ENCODE results near the gene DLX5. TPM values are rescaled to one million over a fixed set of nuclear protein-coding genes. Genes with fewer than 3 reads are reported as not detected.

The DLX5 gene
- polyA plus RNA-seq, 1 donor from 2014 or later = 44.6 TPM

DNA sequence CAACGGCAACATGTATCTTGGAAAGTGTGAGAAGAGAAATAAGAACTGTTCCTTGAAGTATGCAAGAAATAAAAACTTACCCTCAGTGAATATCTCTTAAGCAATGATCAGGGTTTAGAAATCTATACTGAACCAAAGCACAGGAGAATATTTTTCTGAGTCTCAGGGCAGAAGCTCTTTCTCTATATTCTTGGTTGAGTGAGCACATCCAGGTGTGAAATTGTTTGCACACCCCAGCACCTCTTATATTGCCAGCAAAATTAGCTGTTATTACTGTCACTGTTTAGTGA is 10.8 kb downstream of the DLX5 start:
- Histone ChIP-seq H3K36me3 (ENCODE audit: insufficient read depth, low read length) (peaks cover 11% of the 10 kb centered on the region), H3K9ac (ENCODE audit: low read length) (peak overlapping the region; percentile 99), H3F3A (ENCODE audit: insufficient read depth, low read length, poor library complexity, severe bottlenecking) (peaks cover 13% of the 10 kb centered on the region), H2AFZ (ENCODE audit: low read depth, low read length) (no peak overlapping the region), H4K20me1 (ENCODE audit: insufficient read depth) (no peaks in the 10 kb centered on the region), H3K4me3 (ENCODE audit: low read length) (peak overlapping the region; percentile 87), H3K79me2 (replicated peaks; ENCODE audit: insufficient read depth, low read length) (peaks cover 97% of the 10 kb centered on the region), H3K4me2 (ENCODE audit: low read length) (peak overlapping the region; percentile 81), H3K27ac (ENCODE audit: low read length) (peak overlapping the region; percentile 100), H3K27me3 (ENCODE audit: insufficient read depth, low read depth, low read length) (peaks cover 9% of the 10 kb centered on the region), H3K9me2 (ENCODE audit: insufficient read depth, low read length) (no peaks in the 10 kb centered on the region), H3K9me3 (ENCODE audit: low read length) (no peaks in the 10 kb centered on the region)
- TF ChIP-seq SMC3 (conservative IDR thresholded peaks at IDR 0.05; ENCODE audit: poor library complexity) (no peak), EZH2 (IDR thresholded peaks at IDR 0.05; ENCODE audit: borderline replicate concordance, insufficient read depth, low read length, poor library complexity, severe bottlenecking) (no peak), MXI1 (conservative IDR thresholded peaks at IDR 0.05; ENCODE audit: poor library complexity, severe bottlenecking) (no peak)
- TF ChIP-seq, protein P1, sequence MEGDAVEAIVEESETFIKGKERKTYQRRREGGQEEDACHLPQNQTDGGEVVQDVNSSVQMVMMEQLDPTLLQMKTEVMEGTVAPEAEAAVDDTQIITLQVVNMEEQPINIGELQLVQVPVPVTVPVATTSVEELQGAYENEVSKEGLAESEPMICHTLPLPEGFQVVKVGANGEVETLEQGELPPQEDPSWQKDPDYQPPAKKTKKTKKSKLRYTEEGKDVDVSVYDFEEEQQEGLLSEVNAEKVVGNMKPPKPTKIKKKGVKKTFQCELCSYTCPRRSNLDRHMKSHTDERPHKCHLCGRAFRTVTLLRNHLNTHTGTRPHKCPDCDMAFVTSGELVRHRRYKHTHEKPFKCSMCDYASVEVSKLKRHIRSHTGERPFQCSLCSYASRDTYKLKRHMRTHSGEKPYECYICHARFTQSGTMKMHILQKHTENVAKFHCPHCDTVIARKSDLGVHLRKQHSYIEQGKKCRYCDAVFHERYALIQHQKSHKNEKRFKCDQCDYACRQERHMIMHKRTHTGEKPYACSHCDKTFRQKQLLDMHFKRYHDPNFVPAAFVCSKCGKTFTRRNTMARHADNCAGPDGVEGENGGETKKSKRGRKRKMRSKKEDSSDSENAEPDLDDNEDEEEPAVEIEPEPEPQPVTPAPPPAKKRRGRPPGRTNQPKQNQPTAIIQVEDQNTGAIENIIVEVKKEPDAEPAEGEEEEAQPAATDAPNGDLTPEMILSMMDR (IDR thresholded peaks at IDR 0.05; ENCODE audit: poor library complexity, severe bottlenecking) = no peak

DNA sequence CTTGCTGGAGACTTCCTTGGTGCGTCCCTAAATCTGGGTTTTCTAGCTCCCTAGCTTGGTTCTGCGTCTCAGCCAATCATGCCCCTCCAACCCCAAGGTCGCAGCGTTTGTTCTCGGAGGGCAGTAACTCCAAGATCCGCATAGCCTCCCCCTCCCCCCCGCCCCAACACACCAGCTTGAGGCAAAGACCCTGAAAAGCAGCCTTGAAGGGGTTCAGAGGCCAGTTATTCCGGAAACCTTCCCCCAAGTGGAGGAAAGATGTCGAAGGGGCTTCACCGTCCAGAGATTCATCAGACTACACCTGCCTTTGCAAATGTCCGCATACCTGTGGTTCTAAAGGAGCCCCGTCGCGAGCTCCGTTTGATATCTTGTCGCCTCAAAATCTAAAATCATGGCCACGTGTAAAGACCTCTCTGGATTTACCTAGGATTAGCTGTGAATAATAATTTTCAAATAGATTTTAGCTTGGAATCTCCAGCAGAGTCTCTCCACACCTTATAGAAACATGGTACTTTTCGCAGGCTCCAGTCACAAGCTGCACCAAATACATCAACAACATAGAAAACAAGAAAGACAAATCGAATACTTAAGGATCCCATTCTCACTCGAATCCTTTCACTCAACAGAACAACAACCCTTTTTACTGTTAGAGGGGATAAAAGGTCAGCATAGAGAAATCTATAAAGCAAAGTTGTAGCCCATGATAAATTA is 11.3 kb downstream of the DLX5 start:
- peak overlapping the region; percentile 87 for H3K4me3 ChIP-seq (ENCODE audit: low read length)
- H3K9me3 ChIP-seq (ENCODE audit: low read length) = no peaks in the 10 kb centered on the region
- peaks cover 98% of the 10 kb centered on the region for H3K79me2 ChIP-seq (replicated peaks; ENCODE audit: insufficient read depth, low read length)
- H3K36me3 ChIP-seq (ENCODE audit: insufficient read depth, low read length) = peaks cover 11% of the 10 kb centered on the region
- peak overlapping the region; percentile 99 for H3K9ac ChIP-seq (ENCODE audit: low read length)
- no peaks in the 10 kb centered on the region for H3K9me2 ChIP-seq (ENCODE audit: insufficient read depth, low read length)
- peak overlapping the region; percentile 100 for H3K4me2 ChIP-seq (ENCODE audit: low read length)
- TF ChIP-seq TAF1 (IDR thresholded peaks at IDR 0.05; ENCODE audit: low read depth) = no peak
- TF ChIP-seq EP300 (conservative IDR thresholded peaks at IDR 0.05; ENCODE audit: poor library complexity, severe bottlenecking) = no peak
- no peak for TF ChIP-seq RAD21 (conservative IDR thresholded peaks at IDR 0.05)
- peak; percentile 4 for TF ChIP-seq POLR2AphosphoS5 (IDR thresholded peaks at IDR 0.05)
- TF ChIP-seq, protein P1 (IDR thresholded peaks at IDR 0.05; ENCODE audit: poor library complexity, severe bottlenecking) = no peak
- H3F3A ChIP-seq (ENCODE audit: insufficient read depth, low read length, poor library complexity, severe bottlenecking) = peaks cover 15% of the 10 kb centered on the region
- peak overlapping the region; percentile 100 for H3K27ac ChIP-seq (ENCODE audit: low read length)
- H4K20me1 ChIP-seq (ENCODE audit: insufficient read depth) = no peaks in the 10 kb centered on the region
- peaks cover 9% of the 10 kb centered on the region for H3K27me3 ChIP-seq (ENCODE audit: insufficient read depth, low read depth, low read length)
- no peak overlapping the region for H2AFZ ChIP-seq (ENCODE audit: low read depth, low read length)
